Neuronal stem cell (in vitro differentiated cells): Measurements from ENCODE around the gene CCDC34.

ENCODE experiments used
- DNase-seq: peaks from one replicate; pipeline ENCODE4 v3.0.0-alpha.2; 2013; ENCODE audit warnings: low spot score
- H2AFZ ChIP-seq: one replicate; pipeline ENCODE4 v1.6.1; 2013; ENCODE audit warnings: mild to moderate bottlenecking, low read length, inconsistent platforms
- H2AK5ac ChIP-seq: 2 replicates; pipeline ENCODE4 v1.6.1; 2013; ENCODE audit warnings: low read depth, mild to moderate bottlenecking, inconsistent platforms, low read length, moderate library complexity, mixed read lengths
- H2BK120ac ChIP-seq: 2 replicates; pipeline ENCODE4 v1.6.1; 2013; ENCODE audit warnings: low read depth, mild to moderate bottlenecking, inconsistent platforms, low read length, moderate library complexity, mixed read lengths
- H2BK12ac ChIP-seq: one replicate; pipeline ENCODE4 v1.6.1; 2013; ENCODE audit warnings: low read length, inconsistent platforms
- H2BK15ac ChIP-seq: 2 replicates; pipeline ENCODE4 v1.6.1; 2013; ENCODE audit warnings: mild to moderate bottlenecking, low read length, inconsistent platforms, mixed read lengths
- H2BK5ac ChIP-seq: one replicate; pipeline ENCODE4 v1.6.1; 2013; ENCODE audit warnings: inconsistent platforms, mild to moderate bottlenecking, low read length, moderate library complexity
- H3K14ac ChIP-seq: one replicate; pipeline ENCODE4 v1.6.1; 2013; ENCODE audit warnings: low read length, inconsistent platforms
- H3K18ac ChIP-seq: 2 replicates; pipeline ENCODE4 v1.6.1; 2013; ENCODE audit warnings: low read length, inconsistent platforms
- H3K23ac ChIP-seq: 2 replicates; pipeline ENCODE4 v1.6.1; 2013; ENCODE audit warnings: low read depth, mild to moderate bottlenecking, mixed read lengths, low read length, inconsistent platforms; ENCODE audit not compliant: poor library complexity
- H3K27ac ChIP-seq: replicated peaks from 3 replicates; pipeline ENCODE4 v1.5.1; 2013; ENCODE audit warnings: low read length, inconsistent platforms
- H3K27me3 ChIP-seq, 3 experiments: 2 replicates each; pipeline ENCODE4 v1.6.1; 2013; ENCODE audit warnings: low read length in 3 of 3, mild to moderate bottlenecking in 2 of 3, inconsistent platforms in 1 of 3, low read depth in 1 of 3, mixed read lengths in 1 of 3, moderate library complexity in 1 of 3; ENCODE audit not compliant: control insufficient read depth in 3 of 3, insufficient read depth in 3 of 3
- H3K36me3 ChIP-seq, 2 donors: replicated peaks in 1 of 2; 2 replicates each; pipeline ENCODE4 v1.6.1; 2013; ENCODE audit warnings: low read length in 2 of 2; ENCODE audit not compliant: control insufficient read depth in 2 of 2, insufficient read depth in 2 of 2
- H3K4ac ChIP-seq: 2 replicates; pipeline ENCODE4 v1.6.1; 2013; ENCODE audit warnings: inconsistent platforms, mild to moderate bottlenecking, low read length, moderate library complexity
- H3K4me1 ChIP-seq, 2 donors: 1 replicate in 1 of 2; 2 replicates in 1 of 2; pipeline ENCODE4 v1.6.1; 2013; ENCODE audit warnings: low read length in 2 of 2, low read depth in 1 of 2; ENCODE audit not compliant: control insufficient read depth in 2 of 2, insufficient read depth in 1 of 2
- H3K4me2 ChIP-seq: one replicate; pipeline ENCODE4 v1.6.1; 2013; ENCODE audit warnings: mild to moderate bottlenecking, low read length, inconsistent platforms; ENCODE audit not compliant: insufficient read depth, poor library complexity, severe bottlenecking
- H3K4me3 ChIP-seq, 2 donors: 2 replicates each; pipeline ENCODE4 v1.5.1; 2013; ENCODE audit warnings: low read length in 2 of 2, mild to moderate bottlenecking in 2 of 2, inconsistent platforms in 1 of 2, moderate library complexity in 1 of 2
- H3K79me1 ChIP-seq: one replicate; pipeline ENCODE4 v1.6.1; 2013; ENCODE audit warnings: low read depth, mild to moderate bottlenecking, inconsistent platforms, low read length, moderate library complexity
- H3K9ac ChIP-seq: one replicate; pipeline ENCODE4 v1.6.1; 2013; ENCODE audit warnings: mild to moderate bottlenecking, low read depth, low read length, inconsistent platforms; ENCODE audit not compliant: poor library complexity
- H3K9me3 ChIP-seq, 2 donors: replicated peaks in 1 of 2; 2 replicates each; pipeline versions ENCODE3 to v1.6.1; 2013; ENCODE audit warnings: low read length in 2 of 2, mild to moderate bottlenecking in 2 of 2, inconsistent platforms in 1 of 2, low read depth in 1 of 2, mixed read lengths in 1 of 2, moderate library complexity in 1 of 2; ENCODE audit not compliant: control insufficient read depth in 2 of 2, insufficient read depth in 1 of 2
- H4K8ac ChIP-seq: one replicate; pipeline ENCODE4 v1.6.1; 2013; ENCODE audit warnings: low read depth, mild to moderate bottlenecking, inconsistent platforms, low read length, moderate library complexity
- H4K91ac ChIP-seq: one replicate; pipeline ENCODE4 v1.6.1; 2013; ENCODE audit warnings: low read length, low read depth, mild to moderate bottlenecking, inconsistent platforms; ENCODE audit not compliant: poor library complexity
- WGBS, 2 donors: extraction: QIAGEN DNeasy Blood & Tissue Kit; methylation state at CpG; one replicate each; pipeline ENCODE4 v1.1.7; 2013; ENCODE audit warnings: missing lambda C conversion rate in 2 of 2, mixed read lengths in 1 of 2; ENCODE audit not compliant: insufficient read length in 2 of 2, insufficient replicate concordance in 1 of 2; ENCODE audit errors: extremely low coverage in 2 of 2; 5-methylcytosine and 5-hydroxymethylcytosine counted together

The CCDC34 gene

DNA sequence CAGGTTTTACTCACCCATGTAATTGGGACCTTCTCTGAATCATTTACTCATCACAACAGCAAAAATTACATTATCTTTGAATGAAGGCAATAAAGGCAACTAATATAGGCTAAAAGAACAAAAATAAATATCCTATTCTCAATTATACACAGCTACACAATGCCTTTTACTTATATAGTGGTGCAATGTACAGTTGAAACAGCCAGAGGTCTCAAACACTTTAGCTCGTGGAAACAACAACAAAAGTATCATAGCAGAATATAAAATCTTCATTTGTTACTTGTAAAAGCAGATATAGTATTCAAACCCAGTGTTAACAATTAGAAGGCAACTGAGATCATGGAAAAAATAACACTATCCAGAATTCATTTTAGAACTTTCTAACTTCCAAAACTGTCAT lies 20.6 kb upstream of the CCDC34 start:
- no peak overlapping the region for H2BK12ac ChIP-seq
- no peak overlapping the region for H3K9ac ChIP-seq
- H2AFZ ChIP-seq: no peak overlapping the region
- H3K18ac ChIP-seq: no peak overlapping the region
- no peak overlapping the region for H2BK120ac ChIP-seq
- H3K4me3 ChIP-seq: no peak overlapping the region
- H3K23ac ChIP-seq: no peak overlapping the region
- H3K36me3 ChIP-seq: peaks cover 16 to 69% of the 10 kb centered on the region in 2 donors
- peaks cover 0 to 4% of the 10 kb centered on the region in 2 donors for H3K4me1 ChIP-seq
- H3K4ac ChIP-seq: no peak overlapping the region
- H3K4me2 ChIP-seq: no peak overlapping the region
- no peak overlapping the region for H3K27ac ChIP-seq
- H2BK5ac ChIP-seq: no peak overlapping the region
- no peak overlapping the region for H2BK15ac ChIP-seq
- DNase-seq: no peak
- no peak overlapping the region for H4K8ac ChIP-seq
- no CpG with 5 or more reads among the region's 1 CpG for WGBS, 2 donors
- H3K9me3 ChIP-seq: no peaks in the 10 kb centered on the region
- H2AK5ac ChIP-seq: no peak overlapping the region
- H4K91ac ChIP-seq: no peak overlapping the region
- peaks cover 4% of the 10 kb centered on the region for H3K79me1 ChIP-seq
- no peak overlapping the region for H3K14ac ChIP-seq
- H3K27me3 ChIP-seq: no peaks in the 10 kb centered on the region

DNA sequence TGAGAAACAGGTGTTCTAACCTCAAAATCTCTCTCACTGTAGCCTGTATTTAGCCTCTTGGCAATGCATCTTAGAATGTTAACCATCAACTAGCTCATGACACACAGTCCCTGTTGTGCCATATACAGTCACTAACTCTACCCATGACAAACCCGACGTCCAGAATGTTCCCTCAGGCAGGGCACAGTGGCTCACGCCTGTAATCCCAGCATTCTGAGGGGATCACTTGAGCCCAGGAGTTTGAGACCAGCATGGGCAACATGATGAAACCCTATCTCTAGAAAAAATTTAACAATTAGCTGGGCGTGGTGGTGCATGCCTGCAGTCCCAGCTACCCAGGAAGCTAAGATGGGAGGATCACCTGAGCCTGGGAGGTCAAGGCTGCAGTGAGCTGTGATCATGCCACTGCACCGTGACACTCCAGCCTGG lies 18.2 kb upstream of the CCDC34 start:
- Histone ChIP-seq H2AK5ac (no peak overlapping the region), H3K27me3 (no peaks in the 10 kb centered on the region), H3K36me3 (peaks cover 19 to 89% of the 10 kb centered on the region in 2 donors), H3K18ac (no peak overlapping the region), H3K4me1 (no peaks in the 10 kb centered on the region), H3K4ac (no peak overlapping the region), H3K4me3 (no peak overlapping the region), H2BK5ac (no peak overlapping the region), H3K23ac (no peak overlapping the region), H2AFZ (no peak overlapping the region), H3K9me3 (no peaks in the 10 kb centered on the region), H2BK120ac (no peak overlapping the region), H3K14ac (no peak overlapping the region), H4K91ac (no peak overlapping the region), H3K79me1 (peaks cover 3% of the 10 kb centered on the region), H3K4me2 (no peak overlapping the region), H2BK15ac (no peak overlapping the region), H4K8ac (no peak overlapping the region), H3K9ac (no peak overlapping the region), H2BK12ac (no peak overlapping the region), H3K27ac (no peak overlapping the region)
- WGBS, 2 donors: no CpG with 5 or more reads among the region's 5 CpGs
- no peak for DNase-seq

DNA sequence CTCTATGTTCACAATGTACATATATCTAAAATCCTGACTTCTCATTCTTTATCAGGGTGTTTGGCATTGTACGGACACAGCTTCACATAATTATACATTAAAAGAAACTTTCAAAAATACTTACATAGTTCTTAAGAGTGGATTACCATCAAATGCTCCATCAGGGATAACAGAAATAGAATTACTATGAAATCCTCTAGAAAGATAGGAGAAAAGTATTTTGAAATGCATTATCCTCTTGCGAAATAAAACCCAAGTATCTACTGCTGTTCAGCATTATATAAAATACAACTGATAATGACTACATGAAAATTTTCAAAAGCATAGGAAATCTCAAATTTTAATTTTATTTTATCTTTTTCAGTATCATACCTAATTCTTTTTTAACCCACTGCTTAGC lies 17.8 kb upstream of the CCDC34 start:
- Histone ChIP-seq H4K8ac (no peak overlapping the region), H3K23ac (no peak overlapping the region), H3K79me1 (peaks cover 3% of the 10 kb centered on the region), H4K91ac (no peak overlapping the region), H3K18ac (no peak overlapping the region), H3K9ac (no peak overlapping the region), H2BK12ac (no peak overlapping the region), H3K4ac (no peak overlapping the region), H3K4me2 (no peak overlapping the region), H3K4me1 (no peaks in the 10 kb centered on the region), H3K27ac (no peak overlapping the region), H2BK15ac (no peak overlapping the region), H3K27me3 (no peaks in the 10 kb centered on the region), H3K9me3 (no peaks in the 10 kb centered on the region), H2BK120ac (no peak overlapping the region), H3K36me3 (peaks cover 19 to 91% of the 10 kb centered on the region in 2 donors), H2AK5ac (no peak overlapping the region), H3K4me3 (no peak overlapping the region), H2AFZ (no peak overlapping the region), H2BK5ac (no peak overlapping the region), H3K14ac (no peak overlapping the region)
- WGBS, 2 donors: no CpG with 5 or more reads among the region's 2 CpGs
- no peak for DNase-seq

DNA sequence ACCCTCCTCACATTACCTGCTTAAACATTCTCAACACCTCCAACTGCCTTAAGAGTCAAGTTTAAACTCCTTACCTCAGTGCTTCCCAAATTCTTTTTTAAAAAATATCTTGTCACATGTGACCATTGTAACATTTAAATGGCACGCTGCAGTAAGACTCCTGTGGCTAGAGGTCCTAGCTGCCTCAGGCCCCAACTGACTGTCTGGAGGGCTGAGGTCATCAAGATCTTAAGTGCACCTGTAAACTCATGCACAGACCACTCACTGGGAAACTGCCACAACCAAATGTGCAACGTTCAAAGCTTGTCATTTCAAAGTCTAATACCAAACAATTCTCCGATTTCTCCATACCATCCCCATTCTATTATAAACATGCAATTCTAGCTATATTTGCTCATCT lies 16.4 kb upstream of the CCDC34 start:
- Histone ChIP-seq H3K9me3 (no peaks in the 10 kb centered on the region), H3K4me2 (no peak overlapping the region), H3K4ac (no peak overlapping the region), H2BK15ac (no peak overlapping the region), H2BK12ac (no peak overlapping the region), H4K8ac (no peak overlapping the region), H3K4me3 (no peak overlapping the region), H3K14ac (no peak overlapping the region), H3K79me1 (peaks cover 3% of the 10 kb centered on the region), H3K27me3 (no peaks in the 10 kb centered on the region), H2BK120ac (no peak overlapping the region), H3K27ac (no peak overlapping the region), H4K91ac (no peak overlapping the region), H2AFZ (no peak overlapping the region), H3K23ac (no peak overlapping the region), H3K4me1 (no peaks in the 10 kb centered on the region), H2AK5ac (no peak overlapping the region), H3K36me3 (peaks cover 17 to 95% of the 10 kb centered on the region in 2 donors), H2BK5ac (no peak overlapping the region), H3K9ac (no peak overlapping the region), H3K18ac (no peak overlapping the region)
- 100% methylated on average over 1 of the region's 3 CpGs; no CpG with 5 or more reads in 1 of the 2 donors for WGBS, 2 donors
- no peak for DNase-seq
